ENCODE data around the gene REN. TPM values are rescaled to one million over a fixed set of nuclear protein-coding genes. Genes with fewer than 3 reads are reported as not detected.

The REN gene
- total and polyA plus RNA-seq, 2 of the 13 experiments (the other 11 are each of a cell fraction or from before 2014, with no cell fraction given): not detected

DNA sequence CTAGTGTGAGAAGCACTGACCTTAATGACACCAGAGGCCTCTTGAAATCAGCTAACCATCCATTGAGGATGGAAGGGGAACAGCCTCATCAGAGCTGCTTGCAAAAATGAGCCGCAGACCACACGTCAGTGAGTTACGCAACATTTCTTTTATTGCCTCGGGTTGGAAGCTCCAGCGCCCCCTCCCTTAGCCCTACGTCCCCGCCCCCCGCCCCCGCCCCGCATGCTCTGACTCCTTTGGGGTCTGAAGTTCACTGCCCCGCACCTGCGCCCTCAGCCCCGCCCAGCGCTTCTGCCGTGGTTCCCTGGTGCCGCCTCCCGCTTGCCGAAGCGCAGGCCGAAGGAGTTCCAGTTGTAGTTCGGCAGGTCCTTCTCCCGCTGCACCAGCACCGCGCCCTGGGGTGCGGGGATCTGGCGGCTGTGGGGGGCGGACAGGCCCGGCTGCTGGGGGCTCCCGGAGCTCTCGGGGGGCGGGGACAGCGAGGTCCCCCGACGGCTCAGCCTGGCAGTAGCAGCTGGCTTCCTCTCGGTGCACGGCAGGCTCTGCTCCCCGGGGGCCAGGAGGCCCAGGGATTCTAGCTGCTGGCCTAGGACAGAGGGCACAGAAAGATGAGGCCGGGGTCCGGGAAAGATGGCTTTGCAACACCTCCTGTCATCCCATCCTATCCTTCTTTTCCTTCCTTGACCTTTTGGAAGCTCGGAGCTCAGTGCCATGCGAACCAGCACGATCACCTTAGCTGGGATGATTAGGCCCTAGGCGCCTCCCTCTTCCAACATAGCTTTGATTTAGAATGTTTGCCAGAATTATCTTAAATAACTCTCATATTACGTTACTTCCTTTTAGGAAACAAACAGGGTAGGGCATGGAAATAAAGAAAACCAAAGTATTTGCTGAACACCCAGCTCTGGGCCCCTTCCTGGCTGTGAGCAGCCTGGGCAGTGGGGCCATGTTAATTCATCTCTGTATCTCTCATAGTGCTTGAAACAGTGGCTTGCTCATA, 24.4 kb upstream of the REN start (continued):
- TF ChIP-seq GATAD1 (CRISPR knock-in tag; IDR thresholded peaks at IDR 0.05): no peak
- no peak for TF ChIP-seq NFYC (CRISPR knock-in tag; IDR thresholded peaks at IDR 0.05)
- peak; percentile 89 for TF ChIP-seq CEBPG (CRISPR knock-in tag; IDR thresholded peaks at IDR 0.05)
- TF ChIP-seq PHF8 (CRISPR knock-in tag; IDR thresholded peaks at IDR 0.05): peak; percentile 48; the same call in 1 of the 2 replicates
- 0 out of 2 replicates have a peak, but pooled peaks have one; percentile 24 for TF ChIP-seq TFDP1 (CRISPR knock-in tag; IDR thresholded peaks at IDR 0.05; ENCODE audit: borderline replicate concordance)
- TF ChIP-seq ARNT2 (CRISPR knock-in tag; IDR thresholded peaks at IDR 0.05; ENCODE audit: low read depth): 0 out of 2 replicates have a peak, but pooled peaks have one; percentile 26
- peak; percentile 40; the same call in 1 of the 2 replicates for TF ChIP-seq ZNF768 (CRISPR knock-in tag; IDR thresholded peaks at IDR 0.05)
- TF ChIP-seq, protein P1, sequence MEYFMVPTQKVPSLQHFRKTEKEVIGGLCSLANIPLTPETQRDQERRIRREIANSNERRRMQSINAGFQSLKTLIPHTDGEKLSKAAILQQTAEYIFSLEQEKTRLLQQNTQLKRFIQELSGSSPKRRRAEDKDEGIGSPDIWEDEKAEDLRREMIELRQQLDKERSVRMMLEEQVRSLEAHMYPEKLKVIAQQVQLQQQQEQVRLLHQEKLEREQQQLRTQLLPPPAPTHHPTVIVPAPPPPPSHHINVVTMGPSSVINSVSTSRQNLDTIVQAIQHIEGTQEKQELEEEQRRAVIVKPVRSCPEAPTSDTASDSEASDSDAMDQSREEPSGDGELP (IDR thresholded peaks at IDR 0.05; ENCODE audit: borderline replicate concordance, low read depth): peak; percentile 20; the same call in 1 of the 2 replicates
- no peak for TF ChIP-seq KAT7 (CRISPR knock-in tag; IDR thresholded peaks at IDR 0.05; ENCODE audit: borderline replicate concordance)
- TF ChIP-seq ZNF597 (CRISPR knock-in tag; IDR thresholded peaks at IDR 0.05): 0 out of 2 replicates have a peak, but pooled peaks have one; percentile 25
- peak; percentile 64; the same call in 1 of the 2 replicates for TF ChIP-seq GABPB1 (CRISPR knock-in tag; IDR thresholded peaks at IDR 0.05)
- peak; percentile 25 for TF ChIP-seq HNRNPLL (IDR thresholded peaks at IDR 0.05; ENCODE audit: low read depth, low read length, poor library complexity, severe bottlenecking)
- TF ChIP-seq HNF4A (CRISPR knock-in tag; IDR thresholded peaks at IDR 0.05): peak; percentile 55
- TF ChIP-seq AGO1 (IDR thresholded peaks at IDR 0.05; ENCODE audit: low read depth, low read length, poor library complexity, severe bottlenecking): no peak
- no peak for TF ChIP-seq MIXL1 (CRISPR knock-in tag; IDR thresholded peaks at IDR 0.05)
- no peak for TF ChIP-seq SIX1 (CRISPR knock-in tag; IDR thresholded peaks at IDR 0.05; ENCODE audit: borderline replicate concordance)
- peak; percentile 32; the same call in 1 of the 2 replicates for TF ChIP-seq KDM5B (CRISPR knock-in tag; IDR thresholded peaks at IDR 0.05; ENCODE audit: borderline replicate concordance)
- TF ChIP-seq, protein P2, sequence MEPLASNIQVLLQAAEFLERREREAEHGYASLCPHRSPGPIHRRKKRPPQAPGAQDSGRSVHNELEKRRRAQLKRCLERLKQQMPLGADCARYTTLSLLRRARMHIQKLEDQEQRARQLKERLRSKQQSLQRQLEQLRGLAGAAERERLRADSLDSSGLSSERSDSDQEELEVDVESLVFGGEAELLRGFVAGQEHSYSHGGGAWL (CRISPR knock-in tag; IDR thresholded peaks at IDR 0.05): 0 out of 2 replicates have a peak, but pooled peaks have one; percentile 41
- TF ChIP-seq CTCF (CRISPR knock-in tag; IDR thresholded peaks at IDR 0.05): peak; percentile 21; the same call in 1 of the 2 replicates
- 0 out of 2 replicates have a peak, but pooled peaks have one; percentile 20 for TF ChIP-seq NFKB2 (CRISPR knock-in tag; IDR thresholded peaks at IDR 0.05; ENCODE audit: borderline replicate concordance)

Data from HepG2 (cell line).